Epithelial cell of esophagus (primary cell): ENCODE data around the gene QRFP.
A peak's percentile ranks its signal among the peaks of the same experiment; 100 is the strongest.

Source experiments
- DNase-seq: peaks from one replicate; pipeline ENCODE4 v3.0.0; 2010; ENCODE audit warnings: low read depth
- H3K4me3 ChIP-seq: 2 replicates; pipeline ENCODE4 v1.5.1; 2011; ENCODE audit warnings: mild to moderate bottlenecking, low read length, control low read depth
- TF ChIP-seq, protein P1 (sequence below): IDR thresholded peaks from 2 replicates; pipeline ENCODE4 v1.5.1; 2011; ENCODE audit warnings: low read depth, mild to moderate bottlenecking, low read length, control low read depth, inconsistent platforms; ENCODE audit not compliant: insufficient read depth; ENCODE audit errors: missing control alignments

QRFP gene

DNA sequence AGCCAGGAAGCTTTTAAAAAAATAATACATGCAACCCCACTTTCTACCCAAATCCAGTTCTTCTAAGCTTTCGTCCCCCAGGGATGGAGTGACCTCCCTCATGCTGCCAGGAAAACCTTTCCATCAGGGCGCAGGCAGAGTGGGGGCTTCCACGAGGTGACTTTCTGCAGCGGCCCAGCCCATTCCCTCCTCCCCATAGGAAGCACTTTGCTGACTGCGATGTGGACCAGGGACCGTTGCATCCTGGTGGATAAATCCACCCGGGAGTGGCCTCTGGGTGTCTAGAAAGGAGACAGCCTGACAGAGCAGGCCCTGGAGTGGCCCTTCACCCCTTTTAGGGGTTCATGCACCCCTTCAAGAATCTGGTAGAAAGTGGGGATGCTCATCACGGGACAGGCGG lies 1.6 kb downstream of the QRFP start:
- TF ChIP-seq, protein P1, sequence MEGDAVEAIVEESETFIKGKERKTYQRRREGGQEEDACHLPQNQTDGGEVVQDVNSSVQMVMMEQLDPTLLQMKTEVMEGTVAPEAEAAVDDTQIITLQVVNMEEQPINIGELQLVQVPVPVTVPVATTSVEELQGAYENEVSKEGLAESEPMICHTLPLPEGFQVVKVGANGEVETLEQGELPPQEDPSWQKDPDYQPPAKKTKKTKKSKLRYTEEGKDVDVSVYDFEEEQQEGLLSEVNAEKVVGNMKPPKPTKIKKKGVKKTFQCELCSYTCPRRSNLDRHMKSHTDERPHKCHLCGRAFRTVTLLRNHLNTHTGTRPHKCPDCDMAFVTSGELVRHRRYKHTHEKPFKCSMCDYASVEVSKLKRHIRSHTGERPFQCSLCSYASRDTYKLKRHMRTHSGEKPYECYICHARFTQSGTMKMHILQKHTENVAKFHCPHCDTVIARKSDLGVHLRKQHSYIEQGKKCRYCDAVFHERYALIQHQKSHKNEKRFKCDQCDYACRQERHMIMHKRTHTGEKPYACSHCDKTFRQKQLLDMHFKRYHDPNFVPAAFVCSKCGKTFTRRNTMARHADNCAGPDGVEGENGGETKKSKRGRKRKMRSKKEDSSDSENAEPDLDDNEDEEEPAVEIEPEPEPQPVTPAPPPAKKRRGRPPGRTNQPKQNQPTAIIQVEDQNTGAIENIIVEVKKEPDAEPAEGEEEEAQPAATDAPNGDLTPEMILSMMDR = no peak
- no peak for DNase-seq
- H3K4me3 ChIP-seq = no peak overlapping the region

DNA sequence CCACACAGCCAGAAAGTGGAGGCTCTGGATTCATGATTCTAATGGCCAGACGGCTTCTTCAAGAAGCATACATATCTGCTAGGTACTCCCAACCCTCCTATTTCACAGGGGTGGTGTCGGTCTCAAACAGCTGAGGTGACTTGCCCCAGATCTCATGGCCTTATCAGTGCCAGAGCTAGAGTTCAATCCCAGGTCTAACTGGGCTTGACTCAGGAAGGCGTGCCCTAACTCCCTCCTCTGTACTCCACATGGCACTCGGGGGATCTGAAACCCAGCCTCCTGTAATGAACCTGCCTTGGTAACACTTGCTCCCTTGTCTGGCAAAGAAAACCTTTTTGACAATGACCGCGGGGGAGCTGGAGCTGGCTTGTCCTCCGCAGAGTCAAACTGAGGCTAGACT lies 2.1 kb downstream of the QRFP start:
- H3K4me3 ChIP-seq = no peak overlapping the region
- TF ChIP-seq, protein P1 = no peak
- no peak for DNase-seq

- TF ChIP-seq, protein P1 = peak; percentile 23
- H3K4me3 ChIP-seq = no peak overlapping the region
- DNase-seq = peak; percentile 56
These were observed 3.1 kb downstream of the QRFP start for GRCh38 chr9:130893341-130894101.

DNA sequence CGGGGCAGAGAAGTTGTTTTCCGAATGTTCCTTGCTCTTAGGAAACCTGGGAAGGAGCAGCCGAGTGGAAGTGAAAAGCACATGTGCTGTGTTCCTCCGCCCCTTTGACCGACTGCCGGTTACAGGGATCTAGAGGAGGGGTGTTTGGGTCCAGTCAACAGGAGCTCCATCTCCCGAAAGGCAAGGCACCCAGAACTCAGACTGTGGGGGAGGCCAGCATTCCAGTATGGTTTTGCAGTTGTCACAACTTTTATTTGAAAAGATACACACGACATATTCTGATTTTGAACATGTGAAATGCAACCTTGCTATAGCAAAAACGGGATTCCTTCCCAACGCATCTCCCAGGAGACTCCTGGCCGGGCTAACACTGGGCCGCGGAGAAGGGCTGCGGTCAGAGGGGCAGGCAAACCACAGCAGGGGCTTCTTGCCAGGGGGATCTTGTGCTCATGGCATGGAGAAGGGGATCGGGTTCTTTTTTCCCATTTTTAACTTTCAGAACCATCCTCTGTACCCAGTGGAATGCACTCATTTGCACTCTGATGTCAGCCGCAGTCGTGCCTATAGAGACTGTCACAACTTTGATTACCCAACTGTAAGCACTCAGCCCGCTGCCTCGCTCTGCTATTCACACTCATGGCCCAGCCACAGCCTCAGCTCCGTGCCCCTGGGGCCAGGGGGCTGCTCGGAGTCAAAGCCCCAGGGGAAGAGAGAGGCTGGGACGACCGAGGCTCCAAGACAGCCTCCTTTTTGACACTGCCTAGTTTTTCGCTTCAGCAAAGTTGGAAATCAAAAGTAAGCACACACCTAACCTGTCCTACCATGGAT lies 3.9 kb downstream of the QRFP start:
- H3K4me3 ChIP-seq = no peak overlapping the region
- TF ChIP-seq, protein P1 = no peak

DNA sequence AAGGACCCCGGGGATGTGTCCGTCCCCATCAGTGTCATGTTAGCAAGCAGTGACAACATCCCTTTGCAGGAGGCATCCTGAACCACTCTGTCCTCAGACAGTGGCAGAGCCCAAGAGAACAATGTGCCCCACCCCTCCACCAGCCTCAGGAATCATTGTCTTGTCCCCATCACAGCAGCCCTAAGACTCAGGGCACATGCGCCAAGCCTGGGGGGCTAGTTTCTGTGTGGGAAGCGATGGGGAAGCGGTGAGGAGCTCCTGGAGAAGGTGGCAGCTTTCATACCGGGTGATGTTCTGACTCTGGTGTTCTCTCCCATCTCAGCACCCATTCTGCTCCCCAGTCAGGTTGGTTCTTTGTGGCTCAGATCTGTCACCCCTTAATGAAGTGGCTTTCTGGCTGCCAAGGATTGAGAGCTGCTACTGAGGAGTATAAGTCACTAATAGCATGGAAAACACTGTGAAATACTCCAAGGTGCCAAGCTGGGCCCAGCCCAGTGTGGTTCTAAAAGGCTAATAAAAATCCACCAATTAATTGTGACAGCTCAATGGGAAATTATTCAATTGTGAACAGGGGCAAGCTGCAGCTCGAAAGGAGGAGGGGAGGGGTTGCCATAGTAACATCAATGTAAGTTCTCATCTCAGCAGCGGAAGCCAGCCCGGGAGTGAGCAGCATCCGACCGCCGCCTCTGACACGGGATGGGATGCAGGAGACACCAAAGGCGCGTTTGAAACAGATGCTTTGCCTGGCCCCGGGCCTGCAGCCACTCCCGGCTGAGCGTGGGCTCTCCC lies 4.7 kb downstream of the QRFP start:
- DNase-seq = no peak
- TF ChIP-seq, protein P1 = no peak

More for the DNA sequence above, 3.9 kb downstream of the QRFP start:
- no peak for DNase-seq

DNA sequence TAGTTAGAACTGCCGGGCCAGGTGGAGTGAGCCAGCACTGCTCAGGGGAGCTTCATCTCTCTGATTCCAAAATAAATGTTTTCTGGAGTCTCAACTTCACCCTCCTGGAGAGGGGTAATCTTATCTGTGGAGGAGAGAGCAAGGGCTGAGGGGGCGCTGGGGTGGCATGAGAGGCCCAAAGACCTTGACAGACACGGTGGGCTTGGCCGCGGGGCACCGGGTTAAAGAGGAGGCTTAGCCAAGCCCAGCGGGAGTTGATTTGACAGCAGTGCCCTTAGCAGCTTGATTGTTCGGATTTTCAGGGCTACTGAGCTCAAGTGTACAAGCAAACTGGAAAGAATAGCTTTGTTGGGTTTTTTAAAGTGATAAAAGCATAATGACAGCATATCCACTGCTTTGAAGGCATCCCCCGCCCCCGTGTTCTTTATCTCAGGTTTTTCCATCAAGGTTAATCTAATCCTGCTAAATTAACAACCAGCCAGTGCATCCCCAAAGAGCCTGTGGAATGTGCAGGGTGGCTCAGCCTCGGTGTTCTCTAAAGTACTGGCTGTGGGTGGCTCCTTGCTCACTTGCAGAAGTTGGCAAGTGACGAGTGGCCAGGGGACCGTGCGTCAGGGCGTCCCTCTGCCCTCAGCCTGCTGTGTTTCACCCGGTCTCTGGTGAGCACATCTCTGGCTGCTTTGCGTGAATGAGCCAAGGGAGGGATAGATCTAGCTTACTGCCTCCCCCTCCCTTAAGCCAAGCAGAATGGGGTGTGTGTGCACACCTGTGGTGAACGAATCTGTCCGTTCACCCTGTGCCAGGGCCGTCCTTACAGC lies 5.5 kb downstream of the QRFP start:
- no peak overlapping the region for H3K4me3 ChIP-seq
- DNase-seq = no peak
- TF ChIP-seq, protein P1 = no peak

More for the DNA sequence above, 4.7 kb downstream of the QRFP start:
- H3K4me3 ChIP-seq = no peak overlapping the region
